HEK293T (cell line): ENCODE data around the gene LRRC8E.

ENCODE experiments used
- CTCF ChIA-PET: fragments of 350-600 bp; formaldehyde crosslinking; extraction: SDS; loops from one replicate; lab custom pipeline; 2021; ENCODE audit warnings: antibody characterized with exemption, inconsistent platforms; lab: Yijun Ruan, JAX
- POLR2A ChIA-PET: fragments of 350-600 bp; formaldehyde crosslinking; extraction: SDS; loops from one replicate; lab custom pipeline; 2020; ENCODE audit warnings: antibody characterized with exemption, inconsistent platforms; lab: Yijun Ruan, JAX
- DNase-seq: peaks from one replicate; pipeline ENCODE4 v3.0.0; 2012; ENCODE audit warnings: mixed read lengths; ENCODE audit errors: extremely low spot score
- ARNT ChIP-seq: fragments of 450-650 bp; IDR thresholded peaks from 2 replicates; pipeline ENCODE4 v1.6.1; 2017; ENCODE audit warnings: mild to moderate bottlenecking
- BHLHE40 ChIP-seq: fragments of 450-650 bp; IDR thresholded peaks from 2 replicates; pipeline ENCODE4 v1.6.1; 2016; ENCODE audit warnings: mild to moderate bottlenecking, moderate library complexity, borderline replicate concordance
- CTBP1 ChIP-seq: fragments of 450-650 bp; IDR thresholded peaks from 2 replicates; pipeline ENCODE4 v1.6.1; 2016; ENCODE audit warnings: borderline replicate concordance
- ELF4 ChIP-seq: fragments of 450-650 bp; IDR thresholded peaks from 2 replicates; pipeline ENCODE4 v1.6.1; 2017; ENCODE audit warnings: antibody characterized with exemption
- FOXA1 ChIP-seq: fragments of 450-650 bp; IDR thresholded peaks from 2 replicates; pipeline ENCODE4 v1.6.1; 2016; ENCODE audit warnings: mild to moderate bottlenecking
- FOXK2 ChIP-seq: fragments of 450-650 bp; IDR thresholded peaks from 2 replicates; pipeline ENCODE4 v1.6.1; 2016; ENCODE audit warnings: mild to moderate bottlenecking
- FOXM1 ChIP-seq: fragments of 450-650 bp; IDR thresholded peaks from 2 replicates; pipeline ENCODE4 v1.6.1; 2017; ENCODE audit warnings: mild to moderate bottlenecking, borderline replicate concordance
- HDGF ChIP-seq: fragments of 450-650 bp; IDR thresholded peaks from 2 replicates; pipeline ENCODE4 v1.6.1; 2017; ENCODE audit warnings: antibody characterized with exemption, borderline replicate concordance
- L3MBTL2 ChIP-seq: fragments of 450-650 bp; conservative IDR thresholded peaks from 2 replicates; pipeline ENCODE4 v1.6.1; 2016; ENCODE audit warnings: mild to moderate bottlenecking
- LEF1 ChIP-seq: fragments of 450-650 bp; IDR thresholded peaks from 2 replicates; pipeline ENCODE4 v1.6.1; 2017; ENCODE audit warnings: mild to moderate bottlenecking, borderline replicate concordance
- NFRKB ChIP-seq: fragments of 450-650 bp; IDR thresholded peaks from 2 replicates; pipeline ENCODE4 v1.6.1; 2016; ENCODE audit warnings: mild to moderate bottlenecking, moderate library complexity
- PKNOX1 ChIP-seq: fragments of 450-650 bp; IDR thresholded peaks from 2 replicates; pipeline ENCODE4 v1.6.1; 2016
- SP1 ChIP-seq: fragments of 450-650 bp; IDR thresholded peaks from 2 replicates; pipeline ENCODE4 v1.6.1; 2017
- SUZ12 ChIP-seq: fragments of 450-650 bp; IDR thresholded peaks from 2 replicates; pipeline ENCODE4 v1.6.1; 2016; ENCODE audit warnings: mild to moderate bottlenecking
- TARDBP ChIP-seq: fragments of 450-650 bp; IDR thresholded peaks from 2 replicates; pipeline ENCODE4 v1.6.1; 2016
- ZNF384 ChIP-seq: fragments of 450-650 bp; IDR thresholded peaks from 2 replicates; pipeline ENCODE4 v1.6.1; 2016

Gene LRRC8E

GRCh38 chr19:7848779-7849457, 39.4 kb upstream of the LRRC8E start:
- CTCF ChIA-PET: no interaction called here
- TF ChIP-seq BHLHE40 (no peak), ELF4 (no peak), CTBP1 (no peak), ARNT (no peak), ZNF384 (no peak), L3MBTL2 (no peak), TARDBP (no peak), FOXK2 (no peak), NFRKB (no peak), FOXM1 (no peak), FOXA1 (no peak), SUZ12 (no peak), PKNOX1 (no peak), HDGF (no peak), LEF1 (no peak), SP1 (no peak)
- no peak for DNase-seq
- POLR2A ChIA-PET: no interaction called here

GRCh38 chr19:7849631-7849999, 38.7 kb upstream of the LRRC8E start:
- ChIA-PET CTCF (no interaction called here), POLR2A (interaction anchor here (1.0 kb wide), 1 partner anchor 54 kb away, joined by 3 read pairs; the partner anchor contains the start of gene MAP2K7)
- no peak for DNase-seq
- TF ChIP-seq ZNF384: no peak
- TF ChIP-seq FOXK2: no peak
- TF ChIP-seq FOXM1: no peak
- no peak for TF ChIP-seq TARDBP
- TF ChIP-seq SUZ12: no peak
- TF ChIP-seq ELF4: no peak
- no peak for TF ChIP-seq ARNT
- no peak for TF ChIP-seq L3MBTL2
- no peak for TF ChIP-seq PKNOX1
- no peak for TF ChIP-seq FOXA1
- TF ChIP-seq LEF1: no peak
- TF ChIP-seq CTBP1: no peak
- TF ChIP-seq BHLHE40: no peak
- TF ChIP-seq HDGF: no peak
- no peak for TF ChIP-seq SP1
- no peak for TF ChIP-seq NFRKB

- DNase-seq: no peak
- CTCF ChIA-PET: no interaction called here
- POLR2A ChIA-PET: interaction anchor here (1.0 kb wide), 1 partner anchor 54 kb away, joined by 3 read pairs; the partner anchor contains the start of gene MAP2K7
- TF ChIP-seq NFRKB (no peak), FOXK2 (no peak), ELF4 (no peak), ZNF384 (no peak), SP1 (no peak), FOXM1 (no peak), FOXA1 (no peak), CTBP1 (no peak), SUZ12 (no peak), ARNT (no peak), LEF1 (no peak), PKNOX1 (no peak), HDGF (no peak), BHLHE40 (no peak), TARDBP (no peak), L3MBTL2 (no peak)
These were observed 38.1 kb upstream of the LRRC8E start for GRCh38 chr19:7850000-7850813.

- CTCF ChIA-PET: no interaction called here
- POLR2A ChIA-PET: interaction anchor here (1.2 kb wide), 1 partner anchor 93 kb away, joined by 5 read pairs; the partner anchor contains the start of gene TIMM44
- no peak for DNase-seq
- no peak for TF ChIP-seq L3MBTL2
- no peak for TF ChIP-seq CTBP1
- no peak for TF ChIP-seq FOXM1
- no peak for TF ChIP-seq TARDBP
- TF ChIP-seq SP1: no peak
- no peak for TF ChIP-seq BHLHE40
- TF ChIP-seq FOXK2: no peak
- TF ChIP-seq FOXA1: no peak
- TF ChIP-seq LEF1: no peak
- TF ChIP-seq ELF4: no peak
- no peak for TF ChIP-seq HDGF
- no peak for TF ChIP-seq NFRKB
- no peak for TF ChIP-seq ARNT
- no peak for TF ChIP-seq PKNOX1
These were observed 37.2 kb upstream of the LRRC8E start for GRCh38 chr19:7850945-7851622.
